ENCODE data around the gene FBXO36. TPM values are rescaled to one million over a fixed set of nuclear protein-coding genes. Genes with fewer than 3 reads are reported as not detected.

FBXO36 gene
- total RNA-seq, 1 experiment from 2014 or later, result 3.1 TPM

GRCh38 chr2:230008708-230009066, 86.4 kb downstream of the FBXO36 start:
- no peak for DNase-seq (ENCODE audit: low spot score)
- Histone ChIP-seq H3K4me3 (ENCODE audit: low read depth, low read length, poor library complexity, severe bottlenecking) (no peak overlapping the region), H3K27ac (ENCODE audit: low read depth, low read length, poor library complexity, severe bottlenecking) (no peak overlapping the region), H3K9me3 (ENCODE audit: low read depth, low read length, poor library complexity, severe bottlenecking) (no peaks in the 10 kb centered on the region), H3K4me1 (ENCODE audit: insufficient read depth, low read length, poor library complexity, severe bottlenecking) (no peaks in the 10 kb centered on the region), H3K36me3 (ENCODE audit: insufficient read depth, low read length, poor library complexity, severe bottlenecking) (no peaks in the 10 kb centered on the region), H3K27me3 (replicated peaks; ENCODE audit: insufficient read depth, low read depth, low read length, poor library complexity) (no peaks in the 10 kb centered on the region)
- ChIA-PET CTCF (interaction anchor here (1.1 kb wide), 2 partner anchors 59 to 151 kb away, joined by 3 to 6 read pairs; no protein-coding TSS in a partner anchor), POLR2A (ENCODE audit: low non-redundant PET) (no interaction called here)
- TF ChIP-seq, protein P1, sequence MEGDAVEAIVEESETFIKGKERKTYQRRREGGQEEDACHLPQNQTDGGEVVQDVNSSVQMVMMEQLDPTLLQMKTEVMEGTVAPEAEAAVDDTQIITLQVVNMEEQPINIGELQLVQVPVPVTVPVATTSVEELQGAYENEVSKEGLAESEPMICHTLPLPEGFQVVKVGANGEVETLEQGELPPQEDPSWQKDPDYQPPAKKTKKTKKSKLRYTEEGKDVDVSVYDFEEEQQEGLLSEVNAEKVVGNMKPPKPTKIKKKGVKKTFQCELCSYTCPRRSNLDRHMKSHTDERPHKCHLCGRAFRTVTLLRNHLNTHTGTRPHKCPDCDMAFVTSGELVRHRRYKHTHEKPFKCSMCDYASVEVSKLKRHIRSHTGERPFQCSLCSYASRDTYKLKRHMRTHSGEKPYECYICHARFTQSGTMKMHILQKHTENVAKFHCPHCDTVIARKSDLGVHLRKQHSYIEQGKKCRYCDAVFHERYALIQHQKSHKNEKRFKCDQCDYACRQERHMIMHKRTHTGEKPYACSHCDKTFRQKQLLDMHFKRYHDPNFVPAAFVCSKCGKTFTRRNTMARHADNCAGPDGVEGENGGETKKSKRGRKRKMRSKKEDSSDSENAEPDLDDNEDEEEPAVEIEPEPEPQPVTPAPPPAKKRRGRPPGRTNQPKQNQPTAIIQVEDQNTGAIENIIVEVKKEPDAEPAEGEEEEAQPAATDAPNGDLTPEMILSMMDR (conservative IDR thresholded peaks at IDR 0.05; ENCODE audit: low read depth, low read length), result no peak
- TF ChIP-seq EZH2 (IDR thresholded peaks at IDR 0.05; ENCODE audit: borderline replicate concordance, low read depth, low read length, poor library complexity, severe bottlenecking), result no peak
- intact Hi-C loops (cut with micrococcal nuclease; ENCODE audit: unreplicated experiment), result loop anchor here (1.0 to 2.0 kb wide), 2 partner anchors 152 to 602 kb away; no protein-coding TSS in a partner anchor
- BruUV-seq (replicated peaks), result no TSS peak

- POLR2A ChIA-PET (ENCODE audit: low non-redundant PET), result no interaction called here
Measured at GRCh38 chr2:230010501-230010900, 88.2 kb downstream of the FBXO36 start.

DNA sequence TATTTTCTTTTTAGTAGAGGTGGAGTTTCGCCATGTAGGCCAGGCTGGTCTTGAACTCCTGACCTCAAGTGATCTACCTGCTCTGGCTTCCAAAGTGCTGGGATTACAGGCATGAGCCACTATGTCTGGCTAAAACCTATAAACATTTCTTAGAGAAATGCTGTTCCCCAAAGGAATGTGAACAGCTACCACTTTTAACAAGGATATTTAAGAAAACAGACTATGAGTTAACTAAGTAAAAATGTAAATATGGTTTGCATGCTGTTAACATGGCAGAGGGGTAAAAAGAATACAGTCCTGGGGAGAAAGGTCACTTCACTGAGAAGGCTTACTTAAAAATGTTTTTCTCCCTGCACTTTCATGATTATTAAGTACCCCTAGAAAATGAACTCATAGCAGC, 89.3 kb downstream of the FBXO36 start:
- no peak overlapping the region for H3K27ac ChIP-seq (ENCODE audit: low read depth, low read length, poor library complexity, severe bottlenecking)
- H3K9me3 ChIP-seq (ENCODE audit: low read depth, low read length, poor library complexity, severe bottlenecking), result no peaks in the 10 kb centered on the region
- POLR2A ChIA-PET (ENCODE audit: low non-redundant PET), result no interaction called here
- H3K4me3 ChIP-seq (ENCODE audit: low read depth, low read length, poor library complexity, severe bottlenecking), result no peak overlapping the region
- intact Hi-C loops (cut with micrococcal nuclease; ENCODE audit: unreplicated experiment), result no loop called here
- no peaks in the 10 kb centered on the region for H3K36me3 ChIP-seq (ENCODE audit: insufficient read depth, low read length, poor library complexity, severe bottlenecking)
- CTCF ChIA-PET, result no interaction called here
- H3K27me3 ChIP-seq (replicated peaks; ENCODE audit: insufficient read depth, low read depth, low read length, poor library complexity), result no peaks in the 10 kb centered on the region
- no TSS peak for BruUV-seq (replicated peaks)
- TF ChIP-seq EZH2 (IDR thresholded peaks at IDR 0.05; ENCODE audit: borderline replicate concordance, low read depth, low read length, poor library complexity, severe bottlenecking), result no peak
- TF ChIP-seq, protein P1 (conservative IDR thresholded peaks at IDR 0.05; ENCODE audit: low read depth, low read length), result no peak
- no peak for DNase-seq (ENCODE audit: low spot score)
- no peaks in the 10 kb centered on the region for H3K4me1 ChIP-seq (ENCODE audit: insufficient read depth, low read length, poor library complexity, severe bottlenecking)

More at GRCh38 chr2:230010501-230010900, 88.2 kb downstream of the FBXO36 start:
- no peak overlapping the region for H3K27ac ChIP-seq (ENCODE audit: low read depth, low read length, poor library complexity, severe bottlenecking)
- no TSS peak for BruUV-seq (replicated peaks)
- no peak for DNase-seq (ENCODE audit: low spot score)
- no peak for TF ChIP-seq EZH2 (IDR thresholded peaks at IDR 0.05; ENCODE audit: borderline replicate concordance, low read depth, low read length, poor library complexity, severe bottlenecking)
- TF ChIP-seq, protein P1 (conservative IDR thresholded peaks at IDR 0.05; ENCODE audit: low read depth, low read length), result no peak
- H3K27me3 ChIP-seq (replicated peaks; ENCODE audit: insufficient read depth, low read depth, low read length, poor library complexity), result no peaks in the 10 kb centered on the region
- H3K36me3 ChIP-seq (ENCODE audit: insufficient read depth, low read length, poor library complexity, severe bottlenecking), result no peaks in the 10 kb centered on the region
- CTCF ChIA-PET, result no interaction called here
- intact Hi-C loops (cut with micrococcal nuclease; ENCODE audit: unreplicated experiment), result no loop called here
- no peak overlapping the region for H3K4me3 ChIP-seq (ENCODE audit: low read depth, low read length, poor library complexity, severe bottlenecking)
- H3K9me3 ChIP-seq (ENCODE audit: low read depth, low read length, poor library complexity, severe bottlenecking), result no peaks in the 10 kb centered on the region
- no peaks in the 10 kb centered on the region for H3K4me1 ChIP-seq (ENCODE audit: insufficient read depth, low read length, poor library complexity, severe bottlenecking)

All from A673 (cell line).